Frontal cortex (tissue), 4 donors: Measurements from ENCODE around the gene PLXNC1. TPM values are rescaled to one million over a fixed set of nuclear protein-coding genes. Genes with fewer than 3 reads are reported as not detected.
"Not testable (repeated sequence)": the region's sequence is repeated elsewhere in the genome, so short reads cannot be mapped to it uniquely, and the experiment has no call there.

Source experiments
- DNase-seq, 2 donors: peaks; one replicate each; pipeline ENCODE4 v3.0.0; 2012; ENCODE audit warnings: low spot score in 2 of 2
- FAIRE-seq: peaks from 2 replicates; lab custom pipeline; 2012; peaks lifted over from hg19 to GRCh38; lab: Jason Lieb, UNC
- total RNA-seq: library from RNA; depleted of rRNA; stranded (reverse); fragments of >200 nt; gene quantifications from one replicate; pipeline ENCODE4 v1.2.3, GENCODE V29; 2014
- donor health status: control.
- donor health status: control.
- donor health status: control.

PLXNC1 gene
- total RNA-seq, 1 donor from 2014 or later: 81.1 TPM

- no peak for DNase-seq
- no peak for FAIRE-seq
Measured at GRCh38 chr12:94312378-94312777, 164.0 kb downstream of the PLXNC1 start.

GRCh38 chr12:94316600-94316999 lies 168.2 kb downstream of the PLXNC1 start:
- DNase-seq, FAIRE-seq: not testable (repeated sequence)

DNA sequence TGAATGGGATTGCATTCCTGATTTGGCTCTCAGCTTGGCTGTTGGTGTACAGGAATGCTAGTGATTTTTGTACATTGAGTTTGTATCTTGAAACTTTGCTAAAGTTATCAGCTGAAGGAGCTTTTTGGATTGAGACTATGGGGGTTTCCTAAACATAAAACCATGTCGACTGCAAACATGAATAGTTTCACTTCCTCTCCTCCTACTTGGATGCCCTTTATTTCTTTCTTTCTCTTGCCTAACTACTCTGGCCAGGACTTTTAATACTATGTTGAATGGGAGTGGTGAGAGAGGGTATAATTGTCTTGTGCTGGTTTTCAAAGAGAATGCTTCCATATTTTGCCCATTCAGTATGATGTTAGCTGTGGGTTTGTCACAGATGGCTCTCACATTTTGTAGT lies 169.8 kb downstream of the PLXNC1 start:
- DNase-seq: no peak
- FAIRE-seq: no peak

- FAIRE-seq (no peak), DNase-seq (no peak)
Measured at GRCh38 chr12:94320109-94320508, 171.7 kb downstream of the PLXNC1 start.

DNA sequence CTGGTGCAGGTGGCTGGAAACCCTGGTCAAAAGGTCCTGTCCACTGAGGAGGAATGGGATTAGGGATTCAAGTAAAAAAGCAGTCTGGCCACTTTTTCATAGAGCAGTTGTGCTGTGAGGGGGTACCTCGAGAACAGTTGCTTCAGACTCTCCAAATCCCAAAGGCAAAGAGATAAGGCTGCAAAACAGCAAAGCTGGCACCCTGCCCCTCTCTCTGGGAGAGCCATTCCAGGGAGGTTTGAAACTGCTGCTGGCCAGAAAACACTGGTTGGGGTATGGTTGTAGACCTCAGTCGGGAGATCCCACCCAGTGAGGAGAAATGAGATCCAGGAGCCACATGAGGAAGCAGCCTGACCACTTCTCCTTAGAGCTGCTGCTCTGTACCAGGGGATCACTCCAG lies 174.0 kb downstream of the PLXNC1 start:
- FAIRE-seq: no peak
- DNase-seq: no peak

DNA sequence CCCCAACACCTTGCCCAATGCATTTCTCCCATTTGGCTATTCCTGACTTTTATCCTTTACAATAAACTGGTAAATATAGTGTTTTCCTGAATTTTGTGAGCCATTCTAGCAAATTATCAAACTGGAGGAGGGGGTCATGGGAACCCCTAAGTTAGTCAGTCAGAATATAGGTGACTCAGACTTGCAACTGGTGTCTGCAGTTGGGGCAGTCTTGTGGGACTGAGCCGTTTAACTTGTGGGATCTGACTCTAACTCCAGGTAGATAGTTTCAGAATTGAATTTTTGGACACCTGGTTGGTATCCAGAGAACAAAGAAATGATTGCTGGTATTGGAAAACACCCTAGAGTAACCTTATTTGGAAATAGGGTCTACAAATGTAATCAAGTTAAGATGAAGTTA lies 177.9 kb downstream of the PLXNC1 start:
- DNase-seq (no peak), FAIRE-seq (no peak)

- no peak for DNase-seq
- FAIRE-seq: no peak
Measured at GRCh38 chr12:94326727-94327126, 178.3 kb downstream of the PLXNC1 start.

- FAIRE-seq (no peak), DNase-seq (no peak)
Measured at GRCh38 chr12:94327809-94328208, 179.4 kb downstream of the PLXNC1 start.

GRCh38 chr12:94329366-94329765 lies 181.0 kb downstream of the PLXNC1 start:
- DNase-seq: no peak
- FAIRE-seq: no peak

DNA sequence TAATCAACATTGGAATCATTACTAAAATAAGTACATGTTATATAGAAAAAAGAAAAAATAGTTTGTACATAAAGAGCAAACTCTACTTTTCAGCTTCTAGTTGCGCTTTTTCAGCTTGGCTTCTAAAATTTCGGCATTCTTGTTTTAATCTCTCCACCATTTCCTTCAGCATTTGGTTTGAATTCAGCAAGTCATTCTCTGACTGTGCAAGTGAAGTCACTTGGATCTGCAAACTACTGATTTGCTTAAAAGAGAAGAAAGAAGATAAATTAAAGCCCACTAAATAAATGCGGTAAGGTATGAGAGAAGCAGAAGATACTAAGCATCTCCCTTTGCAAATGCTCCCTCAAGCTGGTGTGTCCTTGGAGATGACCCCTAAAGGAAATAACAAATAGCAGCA lies 185.0 kb downstream of the PLXNC1 start:
- no peak for DNase-seq
- FAIRE-seq: no peak

- DNase-seq (no peak), FAIRE-seq (no peak)
Measured at GRCh38 chr12:94336211-94336925, 188.0 kb downstream of the PLXNC1 start.

DNA sequence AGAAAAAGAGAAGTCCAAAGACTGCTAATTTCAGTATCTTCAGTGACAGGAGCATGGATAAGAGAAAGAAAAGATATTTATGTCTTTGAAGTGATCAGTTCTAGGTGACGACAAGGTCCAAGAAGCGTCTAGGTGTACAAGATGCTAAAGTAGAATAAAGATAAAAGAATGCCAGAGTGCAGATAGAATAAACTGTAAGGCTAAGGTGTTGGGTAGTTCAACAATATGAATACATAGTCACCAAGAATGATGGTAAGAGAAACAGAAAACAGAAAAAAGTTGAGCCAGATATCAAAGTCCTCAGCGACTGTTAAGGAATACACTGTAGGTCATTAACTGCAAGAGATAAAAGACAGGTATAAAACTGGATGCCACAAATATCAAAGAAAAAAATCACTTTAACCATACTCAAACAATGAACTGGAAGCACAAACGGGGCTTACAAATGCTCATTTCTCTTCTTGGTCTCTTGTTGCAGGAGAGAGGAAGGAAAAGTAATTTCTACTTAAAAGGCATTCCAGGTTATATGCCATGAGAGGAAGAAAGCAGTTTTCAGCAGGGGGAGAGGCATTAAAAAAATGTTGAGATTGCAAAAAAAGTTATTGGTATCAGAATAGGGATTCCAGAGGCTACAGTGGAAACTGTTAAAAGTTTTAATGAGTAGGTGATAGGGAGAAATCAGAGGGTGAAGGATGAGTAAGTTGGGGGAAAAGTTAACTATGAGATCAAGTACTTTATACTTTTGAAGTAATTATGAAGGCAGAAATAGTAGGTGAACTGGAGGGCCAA lies 189.8 kb downstream of the PLXNC1 start:
- FAIRE-seq (no peak), DNase-seq (no peak)

- DNase-seq (no peak), FAIRE-seq (no peak)
Measured at GRCh38 chr12:94340573-94340972, 192.2 kb downstream of the PLXNC1 start.

DNA sequence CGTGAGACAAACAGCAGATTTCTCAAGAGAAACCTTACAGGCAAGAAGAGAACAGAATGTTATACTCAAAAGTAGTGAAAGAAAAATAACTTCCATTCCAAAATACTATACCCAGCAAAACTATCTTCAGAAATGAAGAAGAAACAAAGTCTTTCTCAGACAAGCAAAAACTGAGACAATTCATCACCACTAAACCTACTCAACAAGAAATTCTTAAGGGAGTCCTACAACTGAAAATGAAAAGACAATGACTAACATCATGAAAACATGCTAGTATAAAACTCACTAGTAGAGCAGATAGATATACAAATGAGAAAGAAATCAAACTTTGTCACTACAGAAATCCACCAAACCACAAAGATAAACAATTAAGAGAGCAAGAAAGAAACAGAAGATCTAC lies 204.8 kb downstream of the PLXNC1 start:
- no peak for FAIRE-seq

More for the DNA sequence above, 204.8 kb downstream of the PLXNC1 start:
- DNase-seq: no peak
